HepG2 (cell line): ENCODE measurements around the gene MYO3B. TPM values are rescaled to one million over a fixed set of nuclear protein-coding genes. Genes with fewer than 3 reads are reported as not detected.

ENCODE experiments used
- ATAC-seq: fragments of 200-7000 bp; cut with Tn5 transposase; 3 replicates; pipeline ENCODE4 v1.9.1; 2020; ENCODE audit warnings: mild to moderate bottlenecking, moderate library complexity
- BruUV-seq: library from RNA; stranded (reverse); fragments of 400-500 nt; replicated peaks from 2 replicates; lab custom pipeline; 2021; lab: Mats Ljungman, UMichigan
- CTCF ChIA-PET: fragments of 300-600 bp; formaldehyde crosslinking; extraction: SDS; loops from one replicate; lab custom pipeline; 2021; ENCODE audit warnings: low total read pairs, inconsistent platforms, low intra/inter-chr PET ratio; lab: Yijun Ruan, JAX
- POLR2A ChIA-PET: fragments of 350-600 bp; sonication (Branson Sonifier 250); formaldehyde crosslinking; loops from one replicate; lab custom pipeline; 2020; ENCODE audit warnings: antibody characterized with exemption, inconsistent platforms; lab: Yijun Ruan, JAX
- DNase-seq: peaks from one replicate; pipeline ENCODE4 v3.0.0-alpha.2; 2015; ENCODE audit warnings: low spot score
- FAIRE-seq: peaks from 3 replicates; lab custom pipeline; 2011; peaks lifted over from hg19 to GRCh38; lab: Jason Lieb, UNC
- H2AFZ ChIP-seq: one replicate; pipeline ENCODE4 v1.6.1; 2011; ENCODE audit warnings: low read length, inconsistent platforms
- H3K27ac ChIP-seq: fragments of 300-600 bp; 3 replicates; pipeline ENCODE4 v1.8.0; 2011; ENCODE audit warnings: mixed run types, mild to moderate bottlenecking, mixed read lengths, low read length, inconsistent platforms; ENCODE audit not compliant: insufficient read depth; ENCODE audit errors: extremely low read length
- H3K27me3 ChIP-seq, 2 experiments: fragments of 200-600 bp in 1 of 2; 2 replicates in 1 of 2; 3 replicates in 1 of 2; pipeline versions ENCODE4 v1.6.0 to v1.8.0; 2011; ENCODE audit warnings: low read length in 2 of 2, mild to moderate bottlenecking in 2 of 2, moderate library complexity in 2 of 2, inconsistent platforms in 1 of 2; ENCODE audit not compliant: insufficient read depth in 2 of 2, control insufficient read depth in 1 of 2
- H3K36me3 ChIP-seq, 2 experiments: fragments of 200-600 bp in 1 of 2; replicated peaks in 1 of 2; 2 replicates in 1 of 2; 3 replicates in 1 of 2; pipeline versions ENCODE4 v1.5.1 to v1.8.0; 2011; ENCODE audit warnings: low read length in 2 of 2, inconsistent platforms in 1 of 2; ENCODE audit not compliant: insufficient read depth in 2 of 2, control insufficient read depth in 1 of 2
- H3K4me1 ChIP-seq: 2 replicates; pipeline ENCODE4 v1.5.1; 2012; ENCODE audit warnings: low read length, inconsistent platforms; ENCODE audit not compliant: insufficient read depth
- H3K4me2 ChIP-seq: 2 replicates; pipeline ENCODE4 v1.6.0; 2011; ENCODE audit warnings: low read depth, low read length, inconsistent platforms
- H3K4me3 ChIP-seq, 3 experiments: fragments of 200-600 bp in 1 of 3; sonication (generic), shearing (Covaris generic) in 1 of 3; replicated peaks in 1 of 3; 2 replicates each; pipeline ENCODE4 v1.5.1; 2011 to 2016; ENCODE audit warnings: low read length in 3 of 3, inconsistent platforms in 2 of 3, low read depth in 2 of 3, mild to moderate bottlenecking in 2 of 3, control low read depth in 1 of 3, mixed read lengths in 1 of 3; ENCODE audit not compliant: insufficient read depth in 1 of 3
- H3K79me2 ChIP-seq: one replicate; pipeline ENCODE4 v1.6.1; 2011; ENCODE audit warnings: low read length, inconsistent platforms; ENCODE audit not compliant: insufficient read depth
- H3K9ac ChIP-seq: 2 replicates; pipeline ENCODE4 v1.6.0; 2011; ENCODE audit warnings: mild to moderate bottlenecking, low read depth, low read length, inconsistent platforms; ENCODE audit not compliant: insufficient read depth
- H3K9me3 ChIP-seq: 2 replicates; pipeline ENCODE4 v1.5.1; 2012; ENCODE audit warnings: mild to moderate bottlenecking, low read length
- H4K20me1 ChIP-seq: 2 replicates; pipeline ENCODE4 v1.6.0; 2011; ENCODE audit warnings: inconsistent platforms, mild to moderate bottlenecking, low read length, moderate library complexity; ENCODE audit not compliant: insufficient read depth
- HNRNPLL ChIP-seq: fragments of 200-400 bp; formaldehyde crosslinking; IDR thresholded peaks from 2 replicates; pipeline ENCODE4 v1.6.1; 2017; ENCODE audit warnings: mild to moderate bottlenecking, low read depth, low read length; ENCODE audit not compliant: poor library complexity, severe bottlenecking
- NFE2 ChIP-seq: sonication (generic); formaldehyde crosslinking; IDR thresholded peaks from 2 replicates; pipeline ENCODE4 v1.4.0; 2020; ENCODE audit warnings: missing genetic modification reagents
- NR2C2 ChIP-seq: sonication (generic); formaldehyde crosslinking; IDR thresholded peaks from 2 replicates; pipeline ENCODE4 v1.4.0; 2020; ENCODE audit warnings: missing genetic modification reagents, mild to moderate bottlenecking, moderate library complexity, borderline replicate concordance
- POLR2G ChIP-seq: fragments of 200-400 bp; formaldehyde crosslinking; IDR thresholded peaks from 2 replicates; pipeline ENCODE4 v1.6.1; 2018; ENCODE audit warnings: mild to moderate bottlenecking, low read depth, low read length, moderate library complexity
- ZBTB1 ChIP-seq: sonication (generic); formaldehyde crosslinking; IDR thresholded peaks from 2 replicates; pipeline ENCODE4 v1.4.0; 2020; ENCODE audit warnings: missing genetic modification reagents, borderline replicate concordance
- ZMAT5 ChIP-seq: sonication (generic); formaldehyde crosslinking; IDR thresholded peaks from 2 replicates; pipeline ENCODE4 v1.5.0; 2020; ENCODE audit warnings: mild to moderate bottlenecking, low read depth, missing genetic modification reagents, borderline replicate concordance
- ZNF367 ChIP-seq: sonication (generic); formaldehyde crosslinking; IDR thresholded peaks from 2 replicates; pipeline ENCODE4 v1.4.0; 2020; ENCODE audit warnings: missing genetic modification reagents, borderline replicate concordance
- ZNF512 ChIP-seq: sonication (generic); formaldehyde crosslinking; IDR thresholded peaks from 2 replicates; pipeline ENCODE4 v1.4.0; 2020; ENCODE audit warnings: mild to moderate bottlenecking, missing genetic modification reagents
- ZNF572 ChIP-seq: sonication (generic); formaldehyde crosslinking; IDR thresholded peaks from 2 replicates; pipeline ENCODE4 v1.5.1; 2020; ENCODE audit warnings: mild to moderate bottlenecking, missing genetic modification reagents
- ZNF605 ChIP-seq: sonication (generic); formaldehyde crosslinking; IDR thresholded peaks from 2 replicates; pipeline ENCODE4 v1.8.0; 2022; ENCODE audit warnings: mild to moderate bottlenecking, missing genetic modification reagents
- ZNF883 ChIP-seq: sonication (generic); formaldehyde crosslinking; IDR thresholded peaks from 2 replicates; pipeline ENCODE4 v1.5.1; 2020; ENCODE audit warnings: mild to moderate bottlenecking, missing genetic modification reagents; ENCODE audit errors: not compliant biosample characterization
- ZSCAN31 ChIP-seq: sonication (generic); formaldehyde crosslinking; IDR thresholded peaks from 2 replicates; pipeline ENCODE4 v1.5.0; 2020; ENCODE audit warnings: low read depth, mild to moderate bottlenecking, missing genetic modification reagents
- whole genome bisulfite sequencing: methylation state at CpG from one replicate; pipeline ENCODE4 v1.1.6; 2017; ENCODE audit warnings: low lambda C conversion rate; 5-methylcytosine and 5-hydroxymethylcytosine counted together
- in situ Hi-C: cut with HindIII; loops from 2 replicates; pipeline ENCODE4 v1.10.0; 2017; ENCODE audit warnings: low pct_unique_long_range_greater_than_20kb; ENCODE audit not compliant: extremely low pct_ligation_motif_present
- intact Hi-C: fragments of 100-400 bp; cut with micrococcal nuclease; formaldehyde crosslinking; loops from one replicate; pipeline ENCODE4 v1.10.0; 2022; ENCODE audit not compliant: unreplicated experiment
- polyA plus RNA-seq, 8 experiments: library from polyadenylated mRNA; depleted of rRNA in 3 of 8; stranded (reverse) in 7 of 8; unstranded in 1 of 8; fragments of >200 nt; fragmentation: Illumina TruSeq in 4 of 8; extraction: Trizol in 4 of 8; gene quantifications; 2 replicates each; pipeline versions ENCODE4 v1.2.1 to v1.2.3, GENCODE V29; 2011 to 2016; ENCODE audit warnings: low read depth in 4 of 8, missing spikeins in 1 of 8, mixed read lengths in 1 of 8; ENCODE audit not compliant: insufficient read depth in 1 of 8
- total RNA-seq, 5 experiments: library from RNA; depleted of rRNA; stranded (reverse); fragments of >200 nt; fragmentation: Illumina TruSeq; extraction: Trizol; gene quantifications; 2 replicates each; pipeline ENCODE4 v1.2.3, GENCODE V29; 2016; ENCODE audit warnings: low read depth in 1 of 5
- TF ChIP-seq, protein P1 (sequence below), 2 experiments: IDR thresholded peaks; 2 replicates each; pipeline ENCODE4 v1.6.1; 2011 to 2012; ENCODE audit warnings: low read length in 2 of 2, borderline replicate concordance in 1 of 2, low read depth in 1 of 2, mild to moderate bottlenecking in 1 of 2, moderate library complexity in 1 of 2

The MYO3B gene
- total and polyA plus RNA-seq, 2 of the 13 experiments (the other 11 are each of a cell fraction or from before 2014, with no cell fraction given) = 0.01 TPM; not detected in 1

- H3K36me3 ChIP-seq = no peaks in the 10 kb centered on the region
- no peak overlapping the region for H3K9ac ChIP-seq
- CTCF ChIA-PET = no interaction called here
- TF ChIP-seq POLR2G (no peak), HNRNPLL (no peak)
- ATAC-seq (no peak), DNase-seq (no peak), FAIRE-seq (no peak)
- intact Hi-C loops = no loop called here
- no peak overlapping the region for H3K4me3 ChIP-seq
- no peak overlapping the region for H3K4me2 ChIP-seq
- BruUV-seq = no TSS peak
- no peaks in the 10 kb centered on the region for H4K20me1 ChIP-seq
- peaks cover 0 to 42% of the 10 kb centered on the region in 2 experiments; a peak in 4 of 5 replicates for H3K27me3 ChIP-seq
- no peak overlapping the region for H3K27ac ChIP-seq
- in situ Hi-C loops = no loop called here
- H3K79me2 ChIP-seq = no peaks in the 10 kb centered on the region
- POLR2A ChIA-PET = no interaction called here
- 0% methylated on average over 1 of the region's 1 CpG for WGBS
- no peak overlapping the region for H2AFZ ChIP-seq
- no peaks in the 10 kb centered on the region for H3K4me1 ChIP-seq
- H3K9me3 ChIP-seq = no peaks in the 10 kb centered on the region
These were observed 339.6 kb downstream of the MYO3B start for GRCh38 chr2:170517538-170517937.

GRCh38 chr2:170518911-170519310 lies 341.0 kb downstream of the MYO3B start:
- intact Hi-C loops (no loop called here), in situ Hi-C loops (no loop called here)
- FAIRE-seq = no peak
- no peaks in the 10 kb centered on the region for H3K79me2 ChIP-seq
- ATAC-seq = no peak; the same call in 2 of the 3 replicates
- no peaks in the 10 kb centered on the region for H3K9me3 ChIP-seq
- peaks cover 0 to 34% of the 10 kb centered on the region in 2 experiments; a peak in 4 of 5 replicates for H3K27me3 ChIP-seq
- no peak overlapping the region for H3K27ac ChIP-seq
- POLR2A ChIA-PET = no interaction called here
- H3K4me2 ChIP-seq = no peak overlapping the region
- H3K4me3 ChIP-seq = no peak overlapping the region
- no peak for DNase-seq
- no peaks in the 10 kb centered on the region for H4K20me1 ChIP-seq
- no peak overlapping the region for H3K9ac ChIP-seq
- 0 out of 2 replicates have a peak, but pooled peaks cover 5% of the 10 kb centered on the region for H3K4me1 ChIP-seq
- 20% methylated on average over 2 of the region's 2 CpGs for WGBS
- H2AFZ ChIP-seq = no peak overlapping the region
- CTCF ChIA-PET = no interaction called here
- BruUV-seq = no TSS peak
- H3K36me3 ChIP-seq = no peaks in the 10 kb centered on the region
- TF ChIP-seq NR2C2 (no peak), ZSCAN31 (CRISPR knock-in tag) (no peak), ZBTB1 (CRISPR knock-in tag) (no peak), ZNF512 (CRISPR knock-in tag) (no peak), NFE2 (CRISPR knock-in tag) (no peak), ZNF572 (CRISPR knock-in tag) (no peak), ZNF605 (CRISPR knock-in tag) (no peak), ZMAT5 (no peak), ZNF883 (CRISPR knock-in tag) (no peak), ZNF367 (CRISPR knock-in tag) (no peak)
- TF ChIP-seq, protein P1, sequence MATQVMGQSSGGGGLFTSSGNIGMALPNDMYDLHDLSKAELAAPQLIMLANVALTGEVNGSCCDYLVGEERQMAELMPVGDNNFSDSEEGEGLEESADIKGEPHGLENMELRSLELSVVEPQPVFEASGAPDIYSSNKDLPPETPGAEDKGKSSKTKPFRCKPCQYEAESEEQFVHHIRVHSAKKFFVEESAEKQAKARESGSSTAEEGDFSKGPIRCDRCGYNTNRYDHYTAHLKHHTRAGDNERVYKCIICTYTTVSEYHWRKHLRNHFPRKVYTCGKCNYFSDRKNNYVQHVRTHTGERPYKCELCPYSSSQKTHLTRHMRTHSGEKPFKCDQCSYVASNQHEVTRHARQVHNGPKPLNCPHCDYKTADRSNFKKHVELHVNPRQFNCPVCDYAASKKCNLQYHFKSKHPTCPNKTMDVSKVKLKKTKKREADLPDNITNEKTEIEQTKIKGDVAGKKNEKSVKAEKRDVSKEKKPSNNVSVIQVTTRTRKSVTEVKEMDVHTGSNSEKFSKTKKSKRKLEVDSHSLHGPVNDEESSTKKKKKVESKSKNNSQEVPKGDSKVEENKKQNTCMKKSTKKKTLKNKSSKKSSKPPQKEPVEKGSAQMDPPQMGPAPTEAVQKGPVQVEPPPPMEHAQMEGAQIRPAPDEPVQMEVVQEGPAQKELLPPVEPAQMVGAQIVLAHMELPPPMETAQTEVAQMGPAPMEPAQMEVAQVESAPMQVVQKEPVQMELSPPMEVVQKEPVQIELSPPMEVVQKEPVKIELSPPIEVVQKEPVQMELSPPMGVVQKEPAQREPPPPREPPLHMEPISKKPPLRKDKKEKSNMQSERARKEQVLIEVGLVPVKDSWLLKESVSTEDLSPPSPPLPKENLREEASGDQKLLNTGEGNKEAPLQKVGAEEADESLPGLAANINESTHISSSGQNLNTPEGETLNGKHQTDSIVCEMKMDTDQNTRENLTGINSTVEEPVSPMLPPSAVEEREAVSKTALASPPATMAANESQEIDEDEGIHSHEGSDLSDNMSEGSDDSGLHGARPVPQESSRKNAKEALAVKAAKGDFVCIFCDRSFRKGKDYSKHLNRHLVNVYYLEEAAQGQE (IDR thresholded peaks at IDR 0.05; ENCODE audit: borderline replicate concordance in 1 of 2, low read depth in 1 of 2, low read length in 2 of 2) = no peak
